GM12892 (cell line): ENCODE data around the gene CDH23.

Experiments
- POLR2A ChIP-seq: IDR thresholded peaks from 2 replicates; pipeline ENCODE4 v1.6.1; 2011; ENCODE audit warnings: low read depth, low read length, control low read depth
- POLR2AphosphoS5 ChIP-seq: IDR thresholded peaks from 2 replicates; pipeline ENCODE4 v1.6.1; 2011; ENCODE audit warnings: low read depth, low read length, control low read depth
- TAF1 ChIP-seq: IDR thresholded peaks from 2 replicates; pipeline ENCODE4 v1.6.1; 2011; ENCODE audit warnings: low read depth, mild to moderate bottlenecking, control low read depth, low read length, borderline replicate concordance

GRCh38 chr10:71597821-71598498 is 201.2 kb downstream of the CDH23 start:
- TF ChIP-seq POLR2A: no peak
- no peak for TF ChIP-seq POLR2AphosphoS5
- no peak for TF ChIP-seq TAF1
